Measurements from ENCODE around the gene RUNX2. TPM values are rescaled to one million over a fixed set of nuclear protein-coding genes. Genes with fewer than 3 reads are reported as not detected.
"Not testable (repeated sequence)": the region's sequence is repeated elsewhere in the genome, so short reads cannot be mapped to it uniquely, and the experiment has no call there.

Gene RUNX2
- total RNA-seq, 1 donor from 2014 or later, result 3.7 TPM

- intact Hi-C loops (cut with DNase I), result no loop called here
- peaks cover 3% of the 10 kb centered on the region for H3K4me1 ChIP-seq
- ATAC-seq (no peak), DNase-seq (no peak)
- H3K36me3 ChIP-seq, result no peaks in the 10 kb centered on the region
- TF ChIP-seq CTCF (IDR thresholded peaks at IDR 0.05), result no peak
- no peak overlapping the region for H3K27ac ChIP-seq
- H3K27me3 ChIP-seq (ENCODE audit: low read depth), result no peaks in the 10 kb centered on the region
- H3K9me3 ChIP-seq, result no peaks in the 10 kb centered on the region
- no peak overlapping the region for H3K4me3 ChIP-seq
Measured at GRCh38 chr6:45557454-45557853, 229.3 kb downstream of the RUNX2 start.

- Histone ChIP-seq H3K27me3 (ENCODE audit: low read depth) (no peaks in the 10 kb centered on the region), H3K4me1 (peaks cover 3% of the 10 kb centered on the region), H3K36me3 (no peaks in the 10 kb centered on the region), H3K27ac (no peak overlapping the region), H3K4me3 (no peak overlapping the region), H3K9me3 (no peaks in the 10 kb centered on the region)
- no peak for DNase-seq
- peak in 1 of 2 donors; percentile 33 for ATAC-seq
- intact Hi-C loops (cut with DNase I), result no loop called here
- no peak for TF ChIP-seq CTCF (IDR thresholded peaks at IDR 0.05)
Measured at GRCh38 chr6:45558858-45559257, 230.7 kb downstream of the RUNX2 start.

- intact Hi-C loops (cut with DNase I); ATAC-seq; DNase-seq; H3K9me3 ChIP-seq; H3K27me3 ChIP-seq (ENCODE audit: low read depth); H3K36me3 ChIP-seq; H3K27ac ChIP-seq; H3K4me3 ChIP-seq; H3K4me1 ChIP-seq: not testable (repeated sequence)
Measured at GRCh38 chr6:45560321-45560820, 232.2 kb downstream of the RUNX2 start.

- DNase-seq (no peak), ATAC-seq (no peak)
- Histone ChIP-seq H3K27me3 (ENCODE audit: low read depth) (no peaks in the 10 kb centered on the region), H3K27ac (no peak overlapping the region), H3K36me3 (no peaks in the 10 kb centered on the region), H3K4me1 (peaks cover 3% of the 10 kb centered on the region), H3K9me3 (no peaks in the 10 kb centered on the region), H3K4me3 (no peak overlapping the region)
- no peak for TF ChIP-seq CTCF (IDR thresholded peaks at IDR 0.05)
- intact Hi-C loops (cut with DNase I), result no loop called here
Measured at GRCh38 chr6:45562171-45562570, 234.0 kb downstream of the RUNX2 start.

GRCh38 chr6:45563041-45563440 lies 234.9 kb downstream of the RUNX2 start:
- no peak overlapping the region for H3K4me3 ChIP-seq
- no peaks in the 10 kb centered on the region for H3K36me3 ChIP-seq
- DNase-seq, result no peak
- no peak overlapping the region for H3K27ac ChIP-seq
- intact Hi-C loops (cut with DNase I), result no loop called here
- peak; percentile 23 to 50 for ATAC-seq
- no peak for TF ChIP-seq CTCF (IDR thresholded peaks at IDR 0.05)
- H3K9me3 ChIP-seq, result no peaks in the 10 kb centered on the region
- H3K27me3 ChIP-seq (ENCODE audit: low read depth), result no peaks in the 10 kb centered on the region
- H3K4me1 ChIP-seq, result peaks cover 3% of the 10 kb centered on the region

- ATAC-seq (no peak), DNase-seq (no peak)
- H3K9me3 ChIP-seq, result no peaks in the 10 kb centered on the region
- H3K4me1 ChIP-seq, result peaks cover 3% of the 10 kb centered on the region
- TF ChIP-seq CTCF (IDR thresholded peaks at IDR 0.05), result no peak
- H3K36me3 ChIP-seq, result no peaks in the 10 kb centered on the region
- no peaks in the 10 kb centered on the region for H3K27me3 ChIP-seq (ENCODE audit: low read depth)
- H3K4me3 ChIP-seq, result no peak overlapping the region
- no peak overlapping the region for H3K27ac ChIP-seq
- intact Hi-C loops (cut with DNase I), result no loop called here
Measured at GRCh38 chr6:45563844-45564243, 235.7 kb downstream of the RUNX2 start.

Data from lower lobe of right lung (tissue), 2 donors.